HFFc6 (cell line): ENCODE measurements around the gene PLXDC1. TPM values are rescaled to one million over a fixed set of nuclear protein-coding genes. Genes with fewer than 3 reads are reported as not detected.

ENCODE experiments used
- DNase-seq: peaks from one replicate; pipeline ENCODE4 v3.0.0-alpha.2; 2018
- H3K27ac Mint-ChIP-seq: 2 replicates; pipeline ENCODE4 v1.8.0; 2020; ENCODE audit warnings: mild to moderate bottlenecking, mixed read lengths
- H3K27me3 Mint-ChIP-seq: 2 replicates; pipeline ENCODE4 v1.8.0; 2021; ENCODE audit warnings: mild to moderate bottlenecking, moderate library complexity, mixed read lengths; ENCODE audit not compliant: insufficient read depth
- H3K36me3 Mint-ChIP-seq: 2 replicates; pipeline ENCODE4 v1.8.0; 2021; ENCODE audit warnings: low read depth, mixed read lengths
- H3K4me1 Mint-ChIP-seq: 2 replicates; pipeline ENCODE4 v1.8.0; 2020; ENCODE audit warnings: low read depth, mixed read lengths
- H3K4me3 Mint-ChIP-seq: 2 replicates; pipeline ENCODE4 v1.8.0; 2020; ENCODE audit warnings: mild to moderate bottlenecking, moderate library complexity, mixed read lengths
- H3K9me3 Mint-ChIP-seq: 2 replicates; pipeline ENCODE4 v1.8.0; 2020; ENCODE audit warnings: mild to moderate bottlenecking, mixed read lengths
- total RNA-seq, 6 experiments: library from RNA; stranded (reverse); fragmentation: NEBNext Ultra II Directional; extraction: Animal tissue kit (Norgen Biotek cat#: 25700); gene quantifications; 2 replicates in 1 of 6; 3 replicates in 5 of 6; pipeline ENCODE4 v1.2.3, GENCODE V29; 2021
- TF ChIP-seq, protein P1 (sequence below): fragments of 200-600 bp; sonication (generic); IDR thresholded peaks from 2 replicates; pipeline ENCODE4 v1.5.0; 2021; ENCODE audit warnings: antibody characterized with exemption, mild to moderate bottlenecking

The PLXDC1 gene
- total RNA-seq, 6 experiments from 2014 or later, result 0.20 to 2.2 (median 0.69) TPM

DNA sequence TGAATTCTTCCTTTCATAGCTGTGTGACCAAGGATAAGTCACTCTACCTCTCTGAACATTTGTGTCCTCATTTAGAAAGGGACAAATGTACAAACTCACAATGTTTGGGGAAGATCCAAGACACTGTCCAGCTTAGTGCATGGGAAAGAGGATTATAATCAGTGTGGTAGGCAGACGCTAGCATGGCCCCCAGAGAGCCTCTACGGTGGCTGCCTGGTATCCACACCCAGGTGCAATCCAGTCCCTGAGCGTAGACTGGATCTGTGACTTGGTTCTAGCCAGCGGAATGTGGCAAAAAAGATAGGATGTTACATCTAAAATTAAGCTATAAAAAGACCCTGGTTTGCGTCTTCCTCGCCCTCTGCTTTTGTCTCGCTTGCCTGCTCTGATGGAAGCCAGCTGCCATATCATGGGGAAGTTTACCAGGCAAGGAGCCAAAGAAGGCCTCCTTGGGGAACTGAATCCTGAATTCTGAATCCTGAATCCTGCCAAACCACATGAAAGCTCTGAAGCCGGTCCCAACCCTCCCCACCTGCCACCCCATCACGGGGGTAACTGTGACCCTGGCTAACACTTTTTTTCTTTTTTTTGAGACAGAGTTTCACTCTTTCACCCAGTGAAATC, 51.7 kb downstream of the PLXDC1 start:
- H3K27me3 Mint-ChIP-seq, result peaks cover 10% of the 10 kb centered on the region
- no peaks in the 10 kb centered on the region for H3K36me3 Mint-ChIP-seq
- H3K9me3 Mint-ChIP-seq, result no peaks in the 10 kb centered on the region
- TF ChIP-seq, protein P1, sequence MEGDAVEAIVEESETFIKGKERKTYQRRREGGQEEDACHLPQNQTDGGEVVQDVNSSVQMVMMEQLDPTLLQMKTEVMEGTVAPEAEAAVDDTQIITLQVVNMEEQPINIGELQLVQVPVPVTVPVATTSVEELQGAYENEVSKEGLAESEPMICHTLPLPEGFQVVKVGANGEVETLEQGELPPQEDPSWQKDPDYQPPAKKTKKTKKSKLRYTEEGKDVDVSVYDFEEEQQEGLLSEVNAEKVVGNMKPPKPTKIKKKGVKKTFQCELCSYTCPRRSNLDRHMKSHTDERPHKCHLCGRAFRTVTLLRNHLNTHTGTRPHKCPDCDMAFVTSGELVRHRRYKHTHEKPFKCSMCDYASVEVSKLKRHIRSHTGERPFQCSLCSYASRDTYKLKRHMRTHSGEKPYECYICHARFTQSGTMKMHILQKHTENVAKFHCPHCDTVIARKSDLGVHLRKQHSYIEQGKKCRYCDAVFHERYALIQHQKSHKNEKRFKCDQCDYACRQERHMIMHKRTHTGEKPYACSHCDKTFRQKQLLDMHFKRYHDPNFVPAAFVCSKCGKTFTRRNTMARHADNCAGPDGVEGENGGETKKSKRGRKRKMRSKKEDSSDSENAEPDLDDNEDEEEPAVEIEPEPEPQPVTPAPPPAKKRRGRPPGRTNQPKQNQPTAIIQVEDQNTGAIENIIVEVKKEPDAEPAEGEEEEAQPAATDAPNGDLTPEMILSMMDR, result no peak
- DNase-seq, result no peak
- H3K27ac Mint-ChIP-seq, result no peak overlapping the region
- no peak overlapping the region for H3K4me3 Mint-ChIP-seq
- peaks cover 10% of the 10 kb centered on the region for H3K4me1 Mint-ChIP-seq

DNA sequence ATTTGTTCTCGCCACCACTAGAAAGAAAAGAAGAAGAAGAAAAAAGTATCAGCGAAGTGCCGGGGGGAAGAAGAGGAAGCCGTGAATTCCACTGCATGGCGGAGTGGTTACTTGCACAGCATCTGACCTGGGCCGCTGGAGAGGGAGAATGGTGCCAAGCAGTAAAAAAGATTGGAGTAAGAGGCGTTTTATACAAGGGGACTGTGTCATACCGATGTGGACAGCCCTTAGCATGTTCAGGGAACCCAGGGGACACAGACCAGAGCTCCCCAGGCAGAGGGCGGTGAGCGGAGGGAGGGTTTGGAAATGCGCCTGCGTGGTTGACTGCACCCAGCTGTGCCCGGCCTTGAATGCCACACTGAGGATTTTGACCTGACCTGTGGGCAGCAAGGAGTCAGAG, 52.8 kb downstream of the PLXDC1 start:
- Mint-ChIP-seq H3K9me3 (no peaks in the 10 kb centered on the region), H3K36me3 (no peaks in the 10 kb centered on the region), H3K4me1 (no peaks in the 10 kb centered on the region), H3K27ac (no peak overlapping the region), H3K4me3 (no peak overlapping the region), H3K27me3 (peaks cover 10% of the 10 kb centered on the region)
- TF ChIP-seq, protein P1, result no peak
- DNase-seq, result no peak

DNA sequence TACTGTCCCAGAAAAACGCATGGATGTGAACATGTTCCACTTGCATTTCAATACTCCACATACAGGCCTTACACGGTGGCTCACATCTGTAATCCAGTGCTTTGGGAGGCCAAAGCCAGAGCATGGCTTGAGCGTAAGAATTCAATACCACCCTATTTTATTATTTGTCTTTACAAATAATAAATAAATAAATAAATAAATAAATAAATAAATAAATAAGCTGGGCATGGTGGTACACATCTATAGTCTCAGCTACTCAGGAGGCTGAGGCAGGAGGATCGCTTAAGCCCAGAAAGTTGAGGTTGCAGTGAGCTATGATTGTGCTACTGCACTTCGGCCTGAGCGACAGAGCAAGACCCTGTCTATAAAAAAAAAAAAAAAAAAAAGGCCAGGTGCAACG, 53.9 kb downstream of the PLXDC1 start:
- H3K9me3 Mint-ChIP-seq, result no peaks in the 10 kb centered on the region
- no peaks in the 10 kb centered on the region for H3K36me3 Mint-ChIP-seq
- H3K27ac Mint-ChIP-seq, result no peak overlapping the region
- H3K4me1 Mint-ChIP-seq, result no peaks in the 10 kb centered on the region
- peaks cover 14% of the 10 kb centered on the region for H3K27me3 Mint-ChIP-seq
- H3K4me3 Mint-ChIP-seq, result no peak overlapping the region
- no peak for DNase-seq
- TF ChIP-seq, protein P1, result no peak

DNA sequence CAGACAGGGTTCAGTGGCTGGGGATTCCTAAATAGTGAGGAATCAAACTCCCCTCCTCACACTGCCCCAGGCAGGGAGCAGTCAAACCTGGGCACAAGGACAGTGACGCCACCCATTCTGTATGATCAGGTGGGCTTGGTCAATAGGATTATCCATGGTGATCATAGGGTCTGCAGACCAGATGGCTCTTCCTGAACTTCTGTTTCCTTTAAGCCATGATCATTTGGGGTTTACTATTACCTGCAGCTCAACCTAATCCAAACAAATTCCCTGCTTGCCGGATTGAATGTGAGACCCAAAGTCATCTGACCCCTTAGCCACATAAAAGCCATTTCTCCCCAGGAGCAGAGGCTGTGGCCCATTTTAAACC, 54.3 kb downstream of the PLXDC1 start:
- Mint-ChIP-seq H3K4me1 (no peaks in the 10 kb centered on the region), H3K27me3 (peaks cover 16% of the 10 kb centered on the region), H3K9me3 (no peaks in the 10 kb centered on the region), H3K36me3 (no peaks in the 10 kb centered on the region), H3K27ac (no peak overlapping the region), H3K4me3 (no peak overlapping the region)
- TF ChIP-seq, protein P1, result no peak
- DNase-seq, result no peak

DNA sequence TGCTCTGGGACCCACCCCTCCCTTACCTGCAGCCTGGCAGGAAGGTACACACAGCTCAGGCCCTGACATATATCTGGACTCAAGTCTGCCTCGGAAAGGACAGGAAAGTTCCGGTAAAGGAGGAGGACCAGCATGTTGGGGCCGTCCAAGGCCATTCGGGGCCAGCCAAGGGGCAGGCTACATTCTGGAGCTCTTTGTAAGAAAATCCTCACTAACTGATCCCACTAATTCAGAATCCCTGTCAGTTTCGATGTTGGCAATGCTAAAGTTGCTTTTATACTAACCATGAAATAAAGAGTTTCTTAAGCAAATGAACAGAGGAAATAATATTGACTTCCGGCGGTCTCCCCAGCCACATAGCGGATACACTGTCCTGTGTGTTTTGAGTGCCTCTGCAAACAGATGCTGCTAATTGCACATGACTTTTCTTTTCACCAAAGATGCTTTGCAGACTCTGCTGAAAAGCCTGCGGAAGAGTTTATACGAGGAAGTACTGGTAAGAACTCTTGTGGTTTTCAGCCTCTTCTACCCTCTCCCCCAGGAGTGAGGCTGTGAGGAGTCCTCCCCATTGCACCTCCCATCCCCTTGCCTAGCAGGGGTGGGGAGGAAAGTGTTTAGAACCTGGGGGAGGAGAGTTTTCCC, 54.8 kb downstream of the PLXDC1 start:
- Mint-ChIP-seq H3K36me3 (no peaks in the 10 kb centered on the region), H3K27me3 (peaks cover 17% of the 10 kb centered on the region), H3K27ac (no peak overlapping the region), H3K4me3 (no peak overlapping the region), H3K4me1 (no peaks in the 10 kb centered on the region), H3K9me3 (no peaks in the 10 kb centered on the region)
- DNase-seq, result no peak
- TF ChIP-seq, protein P1, result no peak
